ENCODE data around the gene CASQ1.

CASQ1 gene

DNA sequence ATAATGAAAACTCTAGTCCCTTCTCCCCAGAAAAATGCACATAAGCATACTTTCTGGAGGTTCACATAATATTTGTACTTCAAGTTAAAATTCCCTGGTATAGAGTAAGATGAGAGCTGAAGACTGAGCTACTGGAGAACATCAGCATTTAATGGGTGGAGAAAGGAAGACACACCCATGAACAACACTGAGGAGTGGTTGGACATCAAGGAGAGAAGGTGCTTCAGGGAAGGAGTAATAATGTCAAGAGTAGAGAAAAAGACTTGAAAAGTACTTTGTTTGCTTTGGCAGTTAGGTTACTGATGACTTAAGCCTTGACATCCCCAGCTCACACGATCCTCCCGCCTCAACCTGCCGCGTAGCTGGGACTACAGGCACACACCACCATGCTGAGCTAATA is 36.7 kb downstream of the CASQ1 start:
- DNase-seq: no peak

- DNase-seq: no peak
Measured at GRCh38 chr1:160227561-160227960, 37.2 kb downstream of the CASQ1 start.

DNA sequence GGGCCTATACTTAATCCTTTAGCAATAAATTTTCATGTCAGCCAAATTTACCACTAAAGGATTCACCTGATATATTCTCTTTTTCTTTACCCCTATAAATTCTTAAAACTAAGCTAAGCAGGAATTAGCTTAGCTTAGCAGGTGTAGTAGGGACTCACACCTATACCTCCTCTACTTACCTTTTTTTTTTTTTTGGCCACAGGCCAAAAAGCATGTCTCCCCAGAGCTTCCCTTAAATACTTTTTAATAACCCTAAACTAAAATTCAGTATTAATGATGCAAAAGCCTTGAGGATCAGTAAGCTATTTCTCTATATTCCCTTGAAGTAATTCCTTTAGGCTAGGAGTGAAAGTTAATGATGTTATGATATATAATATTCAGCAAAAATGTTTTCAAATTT is 38.1 kb downstream of the CASQ1 start:
- no peak for DNase-seq

GRCh38 chr1:160232911-160233310 is 42.5 kb downstream of the CASQ1 start:
- DNase-seq: no peak

DNA sequence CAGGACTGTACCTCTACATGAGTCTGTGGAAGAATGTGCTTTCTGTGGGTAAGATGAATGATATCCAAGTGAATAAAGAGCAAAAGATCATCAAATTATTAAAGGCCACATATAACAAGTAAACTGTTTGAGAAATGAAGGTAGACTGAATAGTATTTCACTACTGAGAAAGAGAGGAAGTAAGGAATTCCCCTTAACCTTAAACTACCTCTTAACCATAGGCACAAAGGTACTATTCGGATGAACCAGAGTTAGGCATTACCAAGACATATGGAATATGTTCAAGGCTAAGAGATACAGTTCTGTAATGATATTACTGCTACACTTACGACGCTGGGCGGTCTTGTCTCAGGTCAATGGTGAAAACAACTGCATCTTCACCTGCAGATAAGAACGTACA is 46.4 kb downstream of the CASQ1 start:
- no peak for DNase-seq

GRCh38 chr1:160237558-160237957 is 47.2 kb downstream of the CASQ1 start:
- no peak for DNase-seq

DNA sequence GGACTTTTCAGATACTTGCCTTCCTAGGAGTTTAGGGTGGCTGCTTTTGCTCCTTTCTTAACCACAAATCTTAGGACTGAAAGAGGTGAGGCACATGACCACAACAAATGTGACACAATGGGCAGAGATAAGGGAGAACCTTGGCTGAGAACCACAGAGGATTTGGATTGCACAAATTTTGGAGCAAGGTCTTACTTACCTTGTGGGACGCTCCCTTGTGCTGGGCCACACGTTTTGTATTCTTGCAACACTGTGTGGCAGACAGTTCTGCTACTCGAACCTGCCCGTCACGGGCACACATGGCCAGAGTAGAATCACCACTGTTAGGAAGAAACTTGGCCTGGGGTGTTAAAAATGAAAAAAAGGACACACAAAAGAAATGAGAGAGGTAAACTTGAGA is 48.0 kb downstream of the CASQ1 start:
- no peak for DNase-seq

- DNase-seq: no peak
Measured at GRCh38 chr1:160239582-160240299, 49.4 kb downstream of the CASQ1 start.

DNA sequence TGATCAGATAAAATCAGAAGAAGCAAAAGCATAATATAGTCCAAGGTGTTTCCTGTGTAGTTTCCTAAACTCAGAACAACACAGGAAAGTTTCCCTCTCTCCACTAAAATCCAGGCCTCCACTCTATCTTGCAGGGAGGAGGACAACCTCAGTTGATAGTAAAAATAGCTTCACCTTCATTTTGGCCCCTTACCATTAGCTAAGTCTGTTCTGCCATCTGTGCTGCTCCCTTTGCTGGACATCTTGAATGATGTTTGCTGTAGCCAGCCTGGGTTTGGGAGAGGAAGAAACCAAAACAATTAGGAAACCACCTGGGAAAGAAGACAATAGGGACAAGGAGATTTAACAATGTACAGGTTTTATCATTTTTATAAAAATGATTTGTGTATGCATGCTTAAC is 53.4 kb downstream of the CASQ1 start:
- no peak for DNase-seq

DNA sequence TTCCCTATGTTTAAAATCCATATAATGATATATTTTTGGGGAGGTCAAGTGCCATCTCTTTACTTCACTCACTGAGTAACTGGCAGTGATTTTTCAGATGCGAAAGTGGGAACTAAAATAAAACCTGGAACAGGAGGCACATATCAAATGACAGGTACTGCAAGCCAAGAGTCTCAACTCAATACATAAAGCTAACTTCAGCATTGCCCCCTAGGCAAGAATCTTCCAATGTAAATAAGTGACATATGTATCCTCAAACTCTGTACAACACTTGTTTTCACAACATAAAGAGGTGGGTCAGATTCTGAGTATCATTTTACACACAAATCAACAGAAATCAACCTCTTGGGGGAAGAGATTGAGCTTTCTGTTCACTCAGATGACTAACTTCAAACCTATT is 53.8 kb downstream of the CASQ1 start:
- no peak for DNase-seq

- DNase-seq: no peak
Measured at GRCh38 chr1:160245434-160245833, 55.1 kb downstream of the CASQ1 start.

- no peak for DNase-seq
Measured at GRCh38 chr1:160247053-160247452, 56.7 kb downstream of the CASQ1 start.

DNA sequence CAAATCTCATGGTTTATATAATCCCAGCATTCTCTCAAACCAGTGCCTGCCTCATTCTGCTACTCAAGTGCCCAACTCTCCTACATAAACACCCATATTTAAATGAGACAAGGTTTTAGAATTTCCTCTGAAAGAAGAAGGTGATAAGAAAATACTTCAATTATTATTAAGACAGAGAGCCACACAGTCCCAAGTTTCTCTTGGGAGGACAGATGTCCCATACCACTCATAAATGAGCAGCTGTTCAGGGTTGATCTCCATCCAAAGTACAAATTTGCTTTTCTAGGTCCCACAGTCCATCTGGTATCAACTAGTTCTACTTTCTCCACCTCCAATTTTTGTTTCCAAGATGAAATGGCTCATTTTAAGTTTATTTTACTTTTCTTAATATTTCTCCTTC is 60.6 kb downstream of the CASQ1 start:
- DNase-seq: no peak

Data from NCI-H1105 (cell line).